ENCODE results near the gene NDST3.
A peak's percentile ranks its signal among the peaks of the same experiment; 100 is the strongest.
"Not testable (repeated sequence)": the region's sequence is repeated elsewhere in the genome, so short reads cannot be mapped to it uniquely, and the experiment has no call there.

Gene NDST3

DNA sequence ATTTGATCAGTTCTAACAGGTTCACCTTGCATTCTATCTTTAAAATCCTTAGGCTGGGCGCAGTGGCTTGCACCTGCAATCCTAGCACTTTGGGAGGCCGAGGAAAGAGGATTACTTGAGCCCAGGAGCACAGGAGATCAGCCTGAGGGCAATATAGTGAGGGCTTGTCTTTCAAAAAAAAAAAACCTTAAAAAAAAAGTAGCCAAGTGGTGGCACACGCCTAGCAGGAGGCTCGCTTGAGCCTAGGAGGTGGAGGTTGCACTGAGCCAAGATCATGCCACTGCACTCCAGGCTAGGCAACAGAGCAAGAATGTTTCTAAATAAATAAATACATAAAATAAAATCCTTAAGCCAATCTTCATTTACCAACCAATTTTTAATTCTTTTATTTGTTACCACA, 243.0 kb downstream of the NDST3 start:
- no peak for DNase-seq

- DNase-seq, result peak; percentile 68
Measured at GRCh38 chr4:118278473-118279274, 244.4 kb downstream of the NDST3 start.

- DNase-seq, result no peak
Measured at GRCh38 chr4:118279328-118279727, 245.0 kb downstream of the NDST3 start.

- no peak for DNase-seq
Measured at GRCh38 chr4:118279920-118280432, 245.7 kb downstream of the NDST3 start.

DNA sequence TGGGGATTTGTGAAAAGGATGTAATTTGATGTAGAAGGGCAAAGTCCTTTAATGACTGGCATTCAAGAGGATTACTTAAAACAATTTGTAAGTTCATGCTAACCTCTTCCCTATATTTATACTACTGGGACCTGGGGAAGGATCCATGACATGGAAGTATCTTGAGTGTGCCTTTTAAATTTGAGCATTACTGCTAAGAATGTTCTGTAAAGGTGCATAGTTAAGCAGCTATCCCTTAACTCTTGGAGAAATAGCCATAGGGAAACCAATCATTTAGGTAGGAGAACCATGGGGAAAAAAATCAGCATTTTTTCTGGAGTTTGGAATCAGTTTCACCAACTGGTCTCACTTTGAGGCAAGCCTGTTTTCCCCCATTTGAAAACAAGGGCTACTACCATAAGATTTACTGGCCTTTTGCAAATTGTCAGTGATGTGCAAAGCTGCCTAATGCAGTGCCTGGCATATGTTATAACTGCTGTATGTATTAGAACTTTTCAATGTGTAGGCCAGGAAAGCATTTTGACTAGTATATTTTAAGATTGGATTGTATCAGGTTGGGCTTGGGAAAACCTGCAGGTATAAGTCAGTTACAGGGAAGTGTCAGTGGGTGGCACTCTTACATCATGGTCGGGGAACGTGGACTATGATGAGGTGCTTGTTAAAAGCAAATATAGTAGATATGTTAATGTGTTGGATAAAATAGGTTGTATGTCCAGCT, 246.4 kb downstream of the NDST3 start:
- peak; percentile 15 for DNase-seq

GRCh38 chr4:118281611-118282442, 247.5 kb downstream of the NDST3 start:
- DNase-seq, result peak; percentile 19

GRCh38 chr4:118282692-118283091, 248.4 kb downstream of the NDST3 start:
- no peak for DNase-seq

- no peak for DNase-seq
Measured at GRCh38 chr4:118284169-118284568, 249.9 kb downstream of the NDST3 start.

DNA sequence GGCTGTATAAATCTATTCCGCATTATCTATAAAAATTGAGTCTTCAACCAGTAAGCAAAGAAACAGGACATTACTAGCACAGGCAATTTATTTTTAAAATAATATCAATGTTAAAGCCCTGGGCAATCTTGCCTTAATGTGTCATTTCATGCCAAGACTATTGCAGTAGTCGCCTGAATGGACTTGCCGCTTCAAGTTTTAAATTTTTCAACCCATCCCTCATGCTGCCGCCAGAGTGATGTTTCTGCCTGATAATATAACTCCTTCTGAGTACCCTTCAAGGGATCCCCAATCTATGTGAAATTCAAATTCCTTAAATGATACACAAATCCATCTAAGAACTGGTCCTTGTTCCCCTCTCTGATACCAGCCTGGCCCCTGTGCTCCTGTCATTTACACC, 251.6 kb downstream of the NDST3 start:
- no peak for DNase-seq

DNA sequence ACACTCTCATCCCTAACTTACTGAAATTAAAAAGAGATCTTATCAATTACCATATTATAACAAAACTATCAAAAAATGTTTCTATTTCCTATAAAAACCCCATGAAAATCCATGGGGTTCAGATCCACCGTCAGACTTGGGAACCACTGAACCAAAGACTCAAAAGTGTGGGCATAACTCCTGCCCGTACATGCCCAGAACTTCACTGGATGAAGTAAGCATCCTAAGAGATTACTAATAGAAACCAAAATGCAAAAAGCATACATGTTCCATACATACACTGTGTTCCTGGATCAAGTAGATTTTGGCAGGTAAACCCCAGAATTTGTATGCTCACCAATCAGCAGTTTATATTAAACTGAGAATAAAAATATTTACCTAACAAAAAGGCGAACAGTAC, 252.4 kb downstream of the NDST3 start:
- DNase-seq, result no peak

- DNase-seq, result no peak
Measured at GRCh38 chr4:118287711-118288451, 253.6 kb downstream of the NDST3 start.

DNA sequence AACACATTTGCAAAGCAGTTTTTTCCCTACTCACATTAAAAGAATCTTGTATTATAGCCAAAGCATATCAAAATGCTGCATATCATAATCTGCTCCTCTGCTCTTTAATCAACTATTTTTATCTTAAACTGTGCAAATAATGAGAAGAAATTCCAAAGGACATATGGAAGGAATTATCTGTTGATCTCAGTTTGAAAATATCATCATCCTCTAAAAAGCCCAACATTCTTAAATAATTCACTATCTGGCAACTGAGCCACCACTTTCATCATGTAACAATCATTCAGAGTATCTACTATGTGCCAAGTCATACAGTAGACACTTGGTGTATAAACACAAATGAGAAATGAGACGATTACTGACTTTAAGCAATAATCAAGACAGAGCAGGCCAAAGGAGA, 255.5 kb downstream of the NDST3 start:
- no peak for DNase-seq

DNA sequence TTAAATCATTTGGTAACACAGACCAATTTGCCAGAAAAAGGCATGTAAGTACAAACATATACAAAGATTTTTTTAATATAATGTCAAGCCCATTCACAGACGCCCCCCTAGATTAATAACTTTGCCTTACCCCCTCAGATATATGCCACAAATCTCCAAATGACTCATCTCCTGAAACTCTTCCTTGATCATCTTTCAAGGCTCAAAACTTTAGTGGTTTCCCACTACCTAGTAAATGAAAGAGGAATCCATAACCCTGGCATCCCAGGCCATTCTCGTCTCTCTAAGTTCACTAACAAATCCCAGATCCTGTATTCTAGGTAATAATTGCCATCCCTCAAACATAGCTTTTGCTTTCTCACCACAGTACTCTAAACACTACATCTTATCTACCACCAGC, 256.7 kb downstream of the NDST3 start:
- DNase-seq, result no peak

- DNase-seq, result no peak
Measured at GRCh38 chr4:118296729-118297128, 262.4 kb downstream of the NDST3 start.

DNA sequence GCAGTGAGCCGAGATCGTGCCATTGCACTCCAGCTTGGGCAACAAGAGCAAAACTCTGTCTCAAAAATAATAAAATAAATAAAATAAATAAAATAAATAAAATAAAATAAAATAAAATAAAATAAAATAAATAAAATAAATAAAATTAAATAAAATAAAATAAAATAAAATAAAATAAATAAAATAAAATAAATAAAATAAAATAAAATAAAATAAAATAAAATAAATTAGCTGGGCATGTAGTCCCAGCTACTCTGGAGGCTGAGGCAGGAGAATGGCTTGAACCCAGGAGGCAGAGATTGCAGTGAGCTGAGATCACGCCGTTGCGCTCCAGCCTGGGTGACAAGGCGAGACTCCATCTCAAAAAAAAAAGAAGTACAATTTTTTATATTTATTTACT, 265.3 kb downstream of the NDST3 start:
- DNase-seq, result not testable (repeated sequence)

DNA sequence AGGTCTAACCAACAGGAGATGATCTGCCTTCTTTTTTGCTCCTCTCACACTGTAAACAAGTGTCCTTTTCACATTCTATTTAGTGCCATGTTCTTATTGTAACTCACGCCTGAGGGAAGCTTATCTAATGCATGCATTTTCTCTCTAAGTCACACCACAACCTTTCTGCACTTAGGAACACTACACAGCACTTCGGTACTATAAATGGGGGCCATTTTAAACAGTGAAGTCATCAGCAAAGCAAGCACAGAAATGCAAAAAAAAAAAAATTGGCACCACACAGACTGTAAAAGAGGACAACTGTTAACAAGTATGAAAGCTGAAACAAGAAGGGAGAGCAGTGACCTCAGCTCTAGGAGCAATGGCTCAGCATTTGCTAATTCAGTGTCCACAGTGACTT, 273.4 kb downstream of the NDST3 start:
- DNase-seq, result no peak

Data from DMS79 treated with DMSO at 0.1 percent for 48 hours (cell line).